Activated naive CD8-positive, alpha-beta T cell treated with anti-CD3 and anti-CD28 coated beads for 36 hours (primary cell): Measurements from ENCODE around the gene ELAVL3. TPM values are rescaled to one million over a fixed set of nuclear protein-coding genes. Genes with fewer than 3 reads are reported as not detected.
"Not testable (repeated sequence)": the region's sequence is repeated elsewhere in the genome, so short reads cannot be mapped to it uniquely, and the experiment has no call there.

ENCODE experiments used
- DNase-seq: peaks from one replicate; pipeline ENCODE4 v3.0.0; 2021
- H3K27ac Mint-ChIP-seq: one replicate; pipeline ENCODE4 v1.8.0; 2022; ENCODE audit warnings: mild to moderate bottlenecking, moderate library complexity, mixed read lengths
- H3K27me3 Mint-ChIP-seq: one replicate; pipeline ENCODE4 v1.8.0; 2022; ENCODE audit warnings: mild to moderate bottlenecking, mixed read lengths
- H3K36me3 Mint-ChIP-seq: one replicate; pipeline ENCODE4 v1.8.0; 2021; ENCODE audit warnings: mild to moderate bottlenecking, mixed read lengths
- H3K4me1 Mint-ChIP-seq: one replicate; pipeline ENCODE4 v1.8.0; 2021; ENCODE audit warnings: mixed read lengths
- H3K4me3 Mint-ChIP-seq: one replicate; pipeline ENCODE4 v1.8.0; 2022; ENCODE audit warnings: mild to moderate bottlenecking, moderate library complexity, mixed read lengths
- H3K9me3 Mint-ChIP-seq: one replicate; pipeline ENCODE4 v1.8.0; 2022; ENCODE audit warnings: mixed read lengths
- total RNA-seq, 2 experiments: library from RNA; stranded (reverse); gene quantifications; one replicate each; pipeline ENCODE4 v1.2.3, GENCODE V29; 2021

Gene ELAVL3
- total RNA-seq, 2 experiments from 2014 or later = not detected

- no peak for DNase-seq
- Mint-ChIP-seq H3K4me3 (no peak overlapping the region), H3K27ac (no peak overlapping the region), H3K9me3 (no peaks in the 10 kb centered on the region), H3K36me3 (peaks cover 3% of the 10 kb centered on the region), H3K4me1 (peaks cover 18% of the 10 kb centered on the region), H3K27me3 (peaks cover 49% of the 10 kb centered on the region)
These were observed 2.4 kb downstream of the ELAVL3 start for GRCh38 chr19:11478167-11479089.

GRCh38 chr19:11475861-11476260 lies 5.0 kb downstream of the ELAVL3 start:
- no peak for DNase-seq
- H3K36me3 Mint-ChIP-seq = no peaks in the 10 kb centered on the region
- no peak overlapping the region for H3K4me3 Mint-ChIP-seq
- H3K9me3 Mint-ChIP-seq = no peaks in the 10 kb centered on the region
- H3K4me1 Mint-ChIP-seq = no peaks in the 10 kb centered on the region
- no peak overlapping the region for H3K27ac Mint-ChIP-seq
- peaks cover 36% of the 10 kb centered on the region for H3K27me3 Mint-ChIP-seq

- DNase-seq, H3K4me3 Mint-ChIP-seq, H3K36me3 Mint-ChIP-seq, H3K27ac Mint-ChIP-seq, H3K4me1 Mint-ChIP-seq, H3K9me3 Mint-ChIP-seq: not testable (repeated sequence)
- peaks cover 36% of the 10 kb centered on the region for H3K27me3 Mint-ChIP-seq
These were observed 5.5 kb downstream of the ELAVL3 start for GRCh38 chr19:11475343-11475742.

- Mint-ChIP-seq H3K4me3 (no peak overlapping the region), H3K27ac (no peak overlapping the region), H3K27me3 (peaks cover 29% of the 10 kb centered on the region), H3K9me3 (no peaks in the 10 kb centered on the region), H3K4me1 (no peaks in the 10 kb centered on the region), H3K36me3 (no peaks in the 10 kb centered on the region)
- DNase-seq = no peak
These were observed 7.1 kb downstream of the ELAVL3 start for GRCh38 chr19:11473725-11474124.

- H3K27ac Mint-ChIP-seq, H3K4me1 Mint-ChIP-seq, DNase-seq, H3K9me3 Mint-ChIP-seq, H3K36me3 Mint-ChIP-seq, H3K4me3 Mint-ChIP-seq: not testable (repeated sequence)
- peaks cover 12% of the 10 kb centered on the region for H3K27me3 Mint-ChIP-seq
These were observed 12.5 kb downstream of the ELAVL3 start for GRCh38 chr19:11468266-11468845.

DNA sequence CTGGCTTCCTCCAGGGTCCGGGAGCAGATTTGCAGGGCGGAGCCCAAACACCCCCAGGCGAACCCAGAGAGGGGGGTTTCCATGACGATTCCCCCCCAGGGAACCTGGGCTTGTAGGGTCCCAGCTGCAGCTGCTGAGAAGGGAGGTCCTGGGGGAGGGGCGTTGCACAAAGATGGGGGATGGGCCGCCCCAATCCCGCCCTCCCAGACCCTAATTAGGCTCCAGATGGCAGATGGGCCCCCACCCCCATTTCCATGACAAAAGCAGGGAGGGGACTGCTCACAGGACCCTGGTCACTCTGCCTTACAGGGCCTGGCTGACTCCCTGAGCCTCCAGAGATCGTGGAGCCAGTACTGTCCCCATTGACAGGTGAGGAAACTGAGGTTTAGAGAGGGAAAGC lies 15.2 kb downstream of the ELAVL3 start:
- H3K27me3 Mint-ChIP-seq = peaks cover 6% of the 10 kb centered on the region
- no peak for DNase-seq
- no peak overlapping the region for H3K27ac Mint-ChIP-seq
- no peak overlapping the region for H3K4me3 Mint-ChIP-seq
- H3K36me3 Mint-ChIP-seq = no peaks in the 10 kb centered on the region
- H3K9me3 Mint-ChIP-seq = no peaks in the 10 kb centered on the region
- H3K4me1 Mint-ChIP-seq = no peaks in the 10 kb centered on the region

DNA sequence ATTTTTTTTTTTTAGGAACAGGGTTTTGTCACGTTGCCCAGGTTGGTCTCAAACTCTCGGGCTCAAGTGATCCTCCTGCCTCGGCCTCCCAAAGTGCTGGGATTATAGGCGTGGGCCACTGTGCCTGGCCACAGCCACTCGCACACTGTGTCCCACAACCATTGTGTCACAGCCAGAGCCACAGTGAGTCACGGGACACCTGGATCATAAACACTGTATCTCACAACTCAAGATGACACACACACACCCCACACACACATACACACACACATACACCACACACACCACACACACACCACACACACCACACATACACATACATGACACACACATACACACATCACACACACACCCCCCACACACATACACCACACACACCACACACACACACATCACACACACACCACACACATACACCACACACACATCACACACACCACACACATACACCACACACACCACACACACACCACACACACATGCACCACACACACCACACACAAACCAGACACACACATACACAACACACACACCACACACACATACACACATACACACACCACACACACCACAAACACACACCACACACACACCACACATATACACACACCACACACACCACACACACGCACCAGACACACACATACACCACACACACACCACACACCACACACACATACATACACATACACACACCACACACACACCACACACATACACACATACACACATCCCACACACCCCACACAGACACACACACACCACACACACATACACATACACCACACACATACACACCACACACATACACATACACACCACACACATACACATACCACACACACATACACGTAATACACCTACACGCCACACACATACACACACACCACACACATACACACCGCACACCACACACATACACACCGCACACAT lies 16.2 kb downstream of the ELAVL3 start:
- H3K27ac Mint-ChIP-seq = no peak overlapping the region
- no peaks in the 10 kb centered on the region for H3K9me3 Mint-ChIP-seq
- no peak for DNase-seq
- no peak overlapping the region for H3K4me3 Mint-ChIP-seq
- H3K27me3 Mint-ChIP-seq = peaks cover 14% of the 10 kb centered on the region
- H3K4me1 Mint-ChIP-seq = no peaks in the 10 kb centered on the region
- no peaks in the 10 kb centered on the region for H3K36me3 Mint-ChIP-seq

- Mint-ChIP-seq H3K36me3 (no peaks in the 10 kb centered on the region), H3K4me3 (no peak overlapping the region), H3K9me3 (no peaks in the 10 kb centered on the region), H3K27ac (no peak overlapping the region), H3K4me1 (no peaks in the 10 kb centered on the region), H3K27me3 (peaks cover 16% of the 10 kb centered on the region)
- DNase-seq = no peak
These were observed 17.5 kb downstream of the ELAVL3 start for GRCh38 chr19:11463391-11463790.

GRCh38 chr19:11461453-11461852 lies 19.4 kb downstream of the ELAVL3 start:
- Mint-ChIP-seq H3K27me3 (peaks cover 21% of the 10 kb centered on the region), H3K4me3 (no peak overlapping the region), H3K27ac (no peak overlapping the region), H3K36me3 (no peaks in the 10 kb centered on the region), H3K9me3 (no peaks in the 10 kb centered on the region), H3K4me1 (no peaks in the 10 kb centered on the region)
- no peak for DNase-seq

GRCh38 chr19:11460207-11460606 lies 20.6 kb downstream of the ELAVL3 start:
- Mint-ChIP-seq H3K27ac (no peak overlapping the region), H3K4me3 (no peak overlapping the region), H3K9me3 (no peaks in the 10 kb centered on the region), H3K4me1 (no peaks in the 10 kb centered on the region), H3K36me3 (no peaks in the 10 kb centered on the region), H3K27me3 (peaks cover 17% of the 10 kb centered on the region)
- DNase-seq = no peak

- not testable (repeated sequence) for H3K9me3 Mint-ChIP-seq, H3K4me1 Mint-ChIP-seq, DNase-seq, H3K4me3 Mint-ChIP-seq, H3K27ac Mint-ChIP-seq, H3K36me3 Mint-ChIP-seq
- peaks cover 20% of the 10 kb centered on the region for H3K27me3 Mint-ChIP-seq
These were observed 21.9 kb downstream of the ELAVL3 start for GRCh38 chr19:11458912-11459311.

DNA sequence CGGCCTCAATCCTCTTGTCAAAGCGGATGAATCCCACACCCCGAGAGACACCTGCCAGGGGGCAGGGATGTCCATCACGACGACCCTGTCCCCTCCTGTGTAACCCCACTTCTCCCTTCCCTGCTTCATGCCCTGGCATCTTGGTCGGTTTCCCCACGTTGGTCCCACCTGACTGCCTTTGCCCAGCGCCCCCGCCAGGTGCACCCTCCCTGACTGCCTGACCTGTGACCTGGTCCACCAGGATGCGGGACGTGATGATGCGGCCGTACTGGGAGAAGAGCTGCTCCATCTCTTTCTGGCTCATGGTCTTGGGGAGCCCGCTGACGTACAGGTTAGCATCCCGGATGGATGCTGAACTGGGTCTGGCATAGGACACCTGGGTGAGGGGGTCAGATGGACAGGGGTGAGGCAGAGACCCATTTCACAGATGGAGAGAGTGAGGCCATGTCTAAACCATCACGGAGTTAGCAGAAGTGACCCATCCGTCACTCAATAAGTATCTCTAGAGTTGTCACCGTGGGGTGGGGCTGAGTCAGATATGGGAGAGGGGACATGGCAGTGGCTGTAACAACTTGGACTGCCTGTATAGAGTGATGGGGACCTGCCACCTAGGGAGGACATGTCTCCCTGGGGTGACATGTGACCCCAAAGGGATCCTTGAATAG lies 22.5 kb downstream of the ELAVL3 start:
- Mint-ChIP-seq H3K4me1 (no peaks in the 10 kb centered on the region), H3K9me3 (no peaks in the 10 kb centered on the region), H3K4me3 (no peak overlapping the region), H3K36me3 (no peaks in the 10 kb centered on the region), H3K27me3 (peaks cover 21% of the 10 kb centered on the region), H3K27ac (no peak overlapping the region)
- DNase-seq = no peak

- Mint-ChIP-seq H3K4me1 (no peaks in the 10 kb centered on the region), H3K4me3 (no peak overlapping the region), H3K9me3 (no peaks in the 10 kb centered on the region), H3K27me3 (peaks cover 23% of the 10 kb centered on the region), H3K36me3 (no peaks in the 10 kb centered on the region), H3K27ac (no peak overlapping the region)
- DNase-seq = no peak
These were observed 23.0 kb downstream of the ELAVL3 start for GRCh38 chr19:11457831-11458230.

DNA sequence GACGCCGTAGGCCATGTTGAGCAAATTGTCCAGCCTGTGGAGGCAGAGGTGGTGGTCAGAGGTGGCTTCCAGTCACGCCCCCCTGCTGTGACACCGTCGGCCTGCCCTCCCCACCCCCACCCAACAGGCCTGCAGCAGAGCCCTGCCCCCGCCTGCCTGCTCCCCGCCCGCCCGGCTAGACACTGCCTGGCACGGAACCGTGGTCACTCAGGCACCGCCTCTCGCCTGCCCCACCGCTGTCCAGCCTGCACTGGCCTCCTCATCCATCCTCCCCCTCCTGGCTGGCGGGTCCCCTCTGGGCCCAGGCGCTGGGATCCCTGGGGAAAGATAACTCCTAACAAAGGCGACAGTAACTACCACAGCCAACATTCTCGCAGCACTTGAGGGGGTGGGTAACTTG lies 23.7 kb downstream of the ELAVL3 start:
- Mint-ChIP-seq H3K27ac (no peak overlapping the region), H3K4me1 (no peaks in the 10 kb centered on the region), H3K9me3 (no peaks in the 10 kb centered on the region), H3K4me3 (no peak overlapping the region), H3K27me3 (peaks cover 23% of the 10 kb centered on the region), H3K36me3 (no peaks in the 10 kb centered on the region)
- DNase-seq = no peak

- Mint-ChIP-seq H3K36me3 (no peaks in the 10 kb centered on the region), H3K27ac (no peak overlapping the region), H3K9me3 (no peaks in the 10 kb centered on the region), H3K27me3 (peaks cover 23% of the 10 kb centered on the region), H3K4me1 (no peaks in the 10 kb centered on the region), H3K4me3 (no peak overlapping the region)
- no peak for DNase-seq
These were observed 24.2 kb downstream of the ELAVL3 start for GRCh38 chr19:11456659-11457058.
